Activated CD8-positive, alpha-beta T cell treated with anti-CD3 and anti-CD28 coated beads, Interleukin-2, amount 10 ng/mL, durations not matched to agents 7 days and 5 days (primary cell): ENCODE results near the gene HOXB6. TPM values are rescaled to one million over a fixed set of nuclear protein-coding genes. Genes with fewer than 3 reads are reported as not detected.

Source experiments
- ATAC-seq: fragments of 150-1000 bp; cut with Tn5 transposase; one replicate; pipeline ENCODE4 v1.10.0; 2021; ENCODE audit warnings: moderate library complexity
- CTCF ChIA-PET: fragments of 350-600 bp; sonication (Branson Sonifier 250); formaldehyde crosslinking; loops from one replicate; lab custom pipeline; 2021; ENCODE audit warnings: antibody characterized with exemption; lab: Charles Lee
- POLR2A ChIA-PET: fragments of 350-600 bp; sonication (Branson Sonifier 250); formaldehyde crosslinking; loops from one replicate; lab custom pipeline; 2021; ENCODE audit warnings: antibody characterized with exemption; lab: Charles Lee
- DNase-seq: peaks from one replicate; pipeline ENCODE4 v3.0.0-alpha.2; 2020
- H3K27ac Mint-ChIP-seq: one replicate; pipeline ENCODE4 v1.8.0; 2021; ENCODE audit warnings: mild to moderate bottlenecking, mixed read lengths
- H3K27me3 Mint-ChIP-seq: one replicate; pipeline ENCODE4 v1.8.0; 2021; ENCODE audit warnings: low read depth, mixed read lengths
- H3K36me3 Mint-ChIP-seq: one replicate; pipeline ENCODE4 v1.8.0; 2021; ENCODE audit warnings: low read depth, mixed read lengths
- H3K4me1 Mint-ChIP-seq: one replicate; pipeline ENCODE4 v1.8.0; 2021; ENCODE audit warnings: low read depth, mixed read lengths
- H3K4me3 Mint-ChIP-seq: one replicate; pipeline ENCODE4 v1.8.0; 2021; ENCODE audit warnings: mild to moderate bottlenecking, mixed read lengths
- H3K9me3 Mint-ChIP-seq: one replicate; pipeline ENCODE4 v1.8.0; 2022; ENCODE audit warnings: mixed read lengths; ENCODE audit not compliant: insufficient read depth
- microRNA-seq: library from miRNA; unstranded; fragments of <30 nt; microRNA quantifications from one replicate; pipeline ENCODE4 v1.2.0, GENCODE V29; 2022
- total RNA-seq, 2 experiments: library from RNA; stranded (reverse); gene quantifications; one replicate each; pipeline ENCODE4 v1.2.3, GENCODE V29; 2021

Gene HOXB6
- total RNA-seq, 2 experiments from 2014 or later: not detected

GRCh38 chr17:48550502-48551213 is 54.1 kb downstream of the HOXB6 start:
- no peaks in the 10 kb centered on the region for H3K9me3 Mint-ChIP-seq
- peaks cover 7% of the 10 kb centered on the region for H3K36me3 Mint-ChIP-seq
- peaks cover 2% of the 10 kb centered on the region for H3K27me3 Mint-ChIP-seq
- H3K4me1 Mint-ChIP-seq: peaks cover 38% of the 10 kb centered on the region
- ATAC-seq: no peak
- no peak overlapping the region for H3K27ac Mint-ChIP-seq
- ChIA-PET POLR2A (interaction anchor here (0.6 kb wide), 1 partner anchor 24 kb away, joined by 3 read pairs; no protein-coding TSS in a partner anchor), CTCF (no interaction called here)
- H3K4me3 Mint-ChIP-seq: no peak overlapping the region
- DNase-seq: no peak

DNA sequence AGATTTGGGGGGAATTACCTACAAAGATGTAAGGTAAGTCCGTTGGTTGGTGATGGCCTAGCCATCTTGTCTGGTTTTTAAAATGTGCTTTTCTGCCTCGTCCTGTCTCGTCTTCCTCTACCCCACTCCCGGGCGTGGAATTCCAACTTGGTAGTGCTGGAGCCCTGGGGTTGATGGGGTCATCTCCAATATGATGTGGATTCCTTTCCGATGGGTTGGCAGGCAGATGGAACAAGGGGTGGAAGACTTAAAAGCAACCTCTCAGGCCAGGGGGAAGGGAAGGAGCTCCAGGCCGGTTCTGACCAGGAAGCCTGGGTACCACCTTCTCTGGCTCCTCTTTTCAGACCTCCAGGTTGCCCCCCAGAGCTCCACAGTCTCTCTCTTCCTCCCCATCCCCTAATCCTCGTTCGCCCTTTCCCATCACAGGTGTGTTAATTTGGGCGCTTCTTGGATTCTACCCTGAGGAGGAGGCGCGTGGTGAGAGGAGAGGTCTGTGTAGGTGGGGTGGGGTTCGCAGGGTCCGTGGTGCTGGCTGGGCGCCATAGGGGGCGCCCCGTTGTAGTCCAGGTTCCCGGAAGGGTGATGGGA is 54.8 kb downstream of the HOXB6 start:
- DNase-seq: no peak
- H3K27me3 Mint-ChIP-seq: no peaks in the 10 kb centered on the region
- no peak overlapping the region for H3K27ac Mint-ChIP-seq
- H3K4me3 Mint-ChIP-seq: no peak overlapping the region
- CTCF ChIA-PET: interaction anchor here (4.1 kb wide), 1 partner anchor 58 kb away, joined by 28 read pairs; no protein-coding TSS in a partner anchor
- no peak for ATAC-seq
- H3K4me1 Mint-ChIP-seq: peaks cover 41% of the 10 kb centered on the region
- POLR2A ChIA-PET: no interaction called here
- H3K9me3 Mint-ChIP-seq: no peaks in the 10 kb centered on the region
- peaks cover 7% of the 10 kb centered on the region for H3K36me3 Mint-ChIP-seq

- ChIA-PET POLR2A (no interaction called here), CTCF (interaction anchor here (0.9 to 4.1 kb wide), 2 partner anchors 13 to 57 kb away, joined by 3 to 28 read pairs; no protein-coding TSS in a partner anchor)
- no peak overlapping the region for H3K4me3 Mint-ChIP-seq
- peaks cover 2% of the 10 kb centered on the region for H3K27me3 Mint-ChIP-seq
- H3K4me1 Mint-ChIP-seq: peaks cover 45% of the 10 kb centered on the region
- H3K27ac Mint-ChIP-seq: no peak overlapping the region
- no peak for ATAC-seq
- no peak for DNase-seq
- H3K9me3 Mint-ChIP-seq: no peaks in the 10 kb centered on the region
- peaks cover 7% of the 10 kb centered on the region for H3K36me3 Mint-ChIP-seq
Measured at GRCh38 chr17:48549281-48549630, 55.5 kb downstream of the HOXB6 start.

DNA sequence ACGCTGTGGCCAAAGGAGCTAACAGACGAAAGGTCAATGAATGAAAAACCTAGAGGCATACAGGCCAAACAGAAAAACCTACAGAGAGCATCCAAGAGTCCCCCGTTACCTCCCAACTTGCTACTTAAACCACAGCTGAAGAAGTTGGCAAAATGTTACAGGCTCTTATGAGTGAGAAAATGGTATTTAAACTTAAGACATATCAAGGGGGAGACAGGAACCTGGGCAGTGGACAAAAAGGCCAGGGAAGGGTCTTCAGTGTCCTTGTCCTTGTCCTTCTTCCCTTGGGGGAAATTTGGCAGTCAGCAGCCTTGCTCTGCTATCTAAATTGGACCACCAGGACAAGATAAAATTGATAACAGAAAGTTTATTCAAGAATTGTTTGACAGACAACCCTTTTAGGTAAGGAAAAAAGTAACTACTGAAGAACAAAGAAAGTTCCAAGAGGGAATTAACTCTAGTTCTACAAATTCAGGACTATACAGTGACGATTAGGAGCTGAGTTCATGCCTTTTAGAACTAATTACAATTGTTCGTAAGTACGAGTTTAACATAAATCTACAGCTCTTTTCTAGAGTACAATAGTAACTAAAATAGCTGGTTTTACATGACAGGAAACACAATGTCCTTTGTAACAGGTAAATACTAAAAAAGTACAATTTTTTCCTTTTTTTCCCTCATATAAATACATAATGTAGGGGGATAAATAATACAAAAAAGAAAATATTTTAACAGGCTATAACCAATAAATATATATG is 56.1 kb downstream of the HOXB6 start:
- no peak for ATAC-seq
- H3K27ac Mint-ChIP-seq: peak overlapping the region; percentile 81

DNA sequence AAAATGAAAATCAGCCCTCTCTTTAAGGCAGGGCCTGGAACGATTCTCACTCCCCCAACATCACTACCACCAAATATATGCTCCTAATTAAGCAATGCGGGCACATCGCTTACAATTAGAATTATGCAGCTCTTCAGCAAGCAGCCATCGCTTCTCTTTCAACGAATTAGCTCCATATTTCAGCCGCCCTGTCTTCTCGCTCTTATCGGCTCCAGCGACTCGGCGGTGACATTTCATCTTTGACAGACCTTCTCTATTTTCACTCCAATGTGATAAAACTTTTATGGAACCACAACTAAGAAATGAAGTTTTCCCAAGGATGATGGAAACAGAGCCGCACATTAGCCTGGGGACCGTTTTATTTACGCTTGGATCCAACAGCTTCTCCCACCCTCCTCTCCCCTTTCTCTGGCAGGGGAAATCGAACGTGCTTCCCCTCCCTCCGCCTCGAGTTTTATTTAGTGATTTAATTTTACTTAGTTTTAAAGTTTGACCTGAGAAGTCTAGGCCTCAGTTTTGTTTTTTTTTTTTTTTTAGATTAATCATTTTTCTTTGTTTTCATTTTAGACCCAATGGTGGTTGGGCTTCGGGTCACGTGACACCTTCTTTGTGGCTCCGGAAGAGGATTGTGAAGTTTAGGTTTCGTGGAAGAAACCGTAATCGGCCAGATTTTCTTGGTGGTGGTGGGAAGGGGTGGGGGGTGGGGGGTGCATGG is 56.8 kb downstream of the HOXB6 start:
- Mint-ChIP-seq H3K4me1 (peaks cover 48% of the 10 kb centered on the region), H3K27ac (peak overlapping the region; percentile 81)
- POLR2A ChIA-PET: interaction anchor here (0.6 kb wide), 2 partner anchors 35 to 42 kb away, joined by 3 to 4 read pairs; no protein-coding TSS in a partner anchor

More for the DNA sequence above, 56.1 kb downstream of the HOXB6 start:
- ChIA-PET CTCF (interaction anchor here (0.9 to 4.1 kb wide), 5 partner anchors 10 to 213 kb away, joined by 3 to 28 read pairs (median 6); no protein-coding TSS in a partner anchor), POLR2A (interaction anchor here (0.6 kb wide), 2 partner anchors 36 to 43 kb away, joined by 3 to 4 read pairs; no protein-coding TSS in a partner anchor)
- H3K27me3 Mint-ChIP-seq: peaks cover 2% of the 10 kb centered on the region
- H3K9me3 Mint-ChIP-seq: no peaks in the 10 kb centered on the region
- peak overlapping the region; percentile 64 for H3K4me3 Mint-ChIP-seq
- H3K4me1 Mint-ChIP-seq: peaks cover 48% of the 10 kb centered on the region
- DNase-seq: no peak
- peaks cover 9% of the 10 kb centered on the region for H3K36me3 Mint-ChIP-seq

DNA sequence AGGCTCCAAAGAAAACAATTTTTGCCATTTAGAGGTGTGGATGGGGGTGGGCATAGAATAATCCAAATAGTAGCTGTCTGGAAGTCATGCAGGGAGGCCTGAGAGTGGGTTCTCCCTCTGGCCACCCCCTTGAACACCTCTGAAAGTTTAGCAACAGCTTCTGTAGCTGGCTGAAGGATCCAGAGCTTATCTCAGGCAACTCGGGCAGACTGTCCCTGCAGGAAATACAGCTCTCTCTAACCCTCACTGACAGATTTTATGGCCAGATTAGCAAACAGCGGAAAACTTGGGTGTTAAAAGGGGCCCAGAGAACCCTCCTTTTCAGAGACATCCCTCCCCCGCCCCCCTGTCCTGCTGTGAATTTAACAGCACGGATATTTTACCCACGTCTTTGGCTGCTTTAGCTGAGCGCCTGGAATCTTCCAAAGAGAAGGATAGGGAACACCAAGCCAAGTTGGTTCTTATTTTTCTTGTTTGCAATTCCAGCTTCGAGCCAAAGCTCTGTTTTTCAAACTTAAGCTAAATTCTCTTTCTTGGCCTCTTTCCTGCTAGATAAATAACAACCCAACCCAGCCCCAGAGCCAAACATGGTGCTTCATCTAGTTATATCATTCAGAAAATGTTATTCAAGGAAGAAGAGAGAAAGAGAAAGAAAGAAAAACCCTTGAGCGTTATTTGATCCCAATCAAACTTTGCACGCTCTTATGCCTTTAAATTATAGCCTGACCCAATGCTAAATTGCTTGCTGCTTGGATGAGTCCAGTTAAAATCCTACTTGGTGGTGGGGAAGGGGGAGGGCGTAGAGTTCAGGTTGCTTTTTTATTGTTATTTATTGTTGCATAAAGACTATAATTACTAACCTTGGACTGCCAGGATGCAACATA is 57.6 kb downstream of the HOXB6 start:
- peak; percentile 28 for ATAC-seq
- Mint-ChIP-seq H3K4me3 (peak overlapping the region; percentile 64), H3K27ac (peak overlapping the region; percentile 81), H3K4me1 (peaks cover 53% of the 10 kb centered on the region), H3K9me3 (no peaks in the 10 kb centered on the region), H3K27me3 (peaks cover 2% of the 10 kb centered on the region), H3K36me3 (peaks cover 14% of the 10 kb centered on the region)
- POLR2A ChIA-PET: no interaction called here
- no peak for DNase-seq
- CTCF ChIA-PET: interaction anchor here (1.0 to 4.1 kb wide), 6 partner anchors 27 to 211 kb away, joined by 3 to 28 read pairs (median 6); no protein-coding TSS in a partner anchor

More for the DNA sequence above, 56.8 kb downstream of the HOXB6 start:
- peak overlapping the region; percentile 64 for H3K4me3 Mint-ChIP-seq
- peak; percentile 68 for DNase-seq
- no peak for ATAC-seq
- H3K9me3 Mint-ChIP-seq: no peaks in the 10 kb centered on the region
- H3K36me3 Mint-ChIP-seq: peaks cover 10% of the 10 kb centered on the region
- CTCF ChIA-PET: interaction anchor here (1.0 to 4.1 kb wide), 5 partner anchors 9 to 212 kb away, joined by 3 to 28 read pairs (median 6); no protein-coding TSS in a partner anchor
- H3K27me3 Mint-ChIP-seq: peaks cover 2% of the 10 kb centered on the region

DNA sequence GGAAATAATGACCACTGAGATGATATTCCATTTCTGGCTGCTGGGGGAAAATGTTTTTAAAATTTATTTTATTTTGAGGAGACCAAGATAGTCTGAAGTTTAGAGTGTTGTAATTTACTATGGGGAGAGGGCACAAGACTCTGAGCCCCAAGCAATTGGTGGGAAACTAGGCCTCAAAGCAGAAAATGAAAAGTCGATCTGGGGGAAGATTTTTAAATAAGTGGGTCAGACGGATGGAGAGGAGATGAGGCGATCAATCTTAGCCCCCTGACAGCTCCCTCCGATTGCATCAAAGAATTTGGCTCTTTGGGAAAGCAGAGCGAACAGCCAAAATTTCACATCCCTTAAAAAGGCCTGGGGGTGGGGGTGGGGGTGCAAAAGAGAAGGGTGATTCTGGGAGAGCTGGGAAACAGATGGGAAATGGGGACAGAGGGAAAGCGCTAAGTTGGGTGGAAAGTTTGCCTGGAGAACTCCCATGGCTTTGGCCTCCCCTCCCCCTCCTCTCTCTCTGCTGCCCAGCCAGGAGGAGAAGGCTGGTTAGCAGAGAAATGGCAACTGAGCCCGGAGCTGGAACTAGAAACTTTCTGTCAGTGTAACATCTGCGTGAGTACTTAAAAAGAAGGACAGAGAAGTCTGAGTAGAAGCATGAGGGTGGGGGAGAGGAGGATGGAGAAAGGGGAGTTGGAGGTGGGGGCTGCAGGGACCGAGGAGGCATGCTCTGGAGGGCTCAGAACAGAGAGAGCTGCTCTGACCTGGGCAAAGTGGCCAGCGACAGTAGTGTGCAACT is 58.5 kb downstream of the HOXB6 start:
- DNase-seq (no peak), ATAC-seq (peak; percentile 1)
- peaks cover 2% of the 10 kb centered on the region for H3K27me3 Mint-ChIP-seq
- no peaks in the 10 kb centered on the region for H3K9me3 Mint-ChIP-seq
- POLR2A ChIA-PET: interaction anchor here (0.6 to 0.7 kb wide), 3 partner anchors 10 to 644 kb away, joined by 3 to 5 read pairs (median 3); no protein-coding TSS in a partner anchor
- peak overlapping the region; percentile 81 for H3K27ac Mint-ChIP-seq
- H3K4me3 Mint-ChIP-seq: peak overlapping the region; percentile 90
- peaks cover 16% of the 10 kb centered on the region for H3K36me3 Mint-ChIP-seq
- peaks cover 57% of the 10 kb centered on the region for H3K4me1 Mint-ChIP-seq
- CTCF ChIA-PET: interaction anchor here (1.0 to 4.1 kb wide), 5 partner anchors 28 to 54 kb away, joined by 3 to 28 read pairs (median 5); no protein-coding TSS in a partner anchor

Small RNA genes within 50 kb of the gene (microRNA-seq; reads per million reads assigned to microRNA genes)
- not detected for gene MIR196A1

Other genes starting within 250 kb of the HOXB6 start
- gene SKAP1, start 174.8 kb downstream of the HOXB6 start, total RNA-seq: 10 to 100 TPM; 93.8 to 94.1 TPM
- gene HOXB1, start 74.0 kb downstream of the HOXB6 start, total RNA-seq: not detected
- gene HOXB2, start 59.9 kb downstream of the HOXB6 start, total RNA-seq: 10 to 100 TPM; 15.7 to 17.7 TPM
- 1 to 10 TPM; 5.7 to 6.1 TPM for gene HOXB4, start 26.6 kb downstream of the HOXB6 start, total RNA-seq
- gene HOXB3, start 14.7 kb downstream of the HOXB6 start, total RNA-seq: 10 to 100 TPM in 1 of 2 experiments, 1 to 10 TPM in 1; 8.2 to 10.3 TPM
- not detected for gene HOXB5, start 11.2 kb downstream of the HOXB6 start, total RNA-seq
- gene HOXB7, start 6.0 kb upstream of the HOXB6 start, total RNA-seq: under 1 TPM; 0.87 to 0.91 TPM
- gene HOXB8, start 10.3 kb upstream of the HOXB6 start, total RNA-seq: not detected
- gene HOXB9, start 21.4 kb upstream of the HOXB6 start, total RNA-seq: under 1 TPM; 0.37 to 0.65 TPM
- not detected for gene PRAC1, start 117.5 kb upstream of the HOXB6 start, total RNA-seq
- not detected for gene PRAC2, start 118.2 kb upstream of the HOXB6 start, total RNA-seq
- not detected for gene HOXB13, start 123.8 kb upstream of the HOXB6 start, total RNA-seq
- gene TTLL6, start 212.2 kb upstream of the HOXB6 start, total RNA-seq: not detected
- gene CALCOCO2, start 226.0 kb upstream of the HOXB6 start, total RNA-seq: 100 to 1,000 TPM; 152 to 167 TPM